ENCODE measurements around the gene POGLUT2. TPM values are rescaled to one million over a fixed set of nuclear protein-coding genes. Genes with fewer than 3 reads are reported as not detected.

POGLUT2 gene
- total and polyA plus RNA-seq, 10 of the 15 experiments (the other 5 are each of a cell fraction or from before 2014, with no cell fraction given) = 2.9 to 11.3 (median 7.6) TPM

- TF ChIP-seq ZNF687 (IDR thresholded peaks at IDR 0.05) (0 out of 2 replicates have a peak, but pooled peaks have one; percentile 18), NFYA (IDR thresholded peaks at IDR 0.05; ENCODE audit: borderline replicate concordance, low read depth, low read length) (peak; percentile 85), IKZF2 (IDR thresholded peaks at IDR 0.05) (peak in 1 of 2 experiments; percentile 33; a peak in 3 of 4 replicates), SUPT20H (IDR thresholded peaks at IDR 0.05; ENCODE audit: borderline replicate concordance, control insufficient read depth, low read depth, low read length) (no peak), SMC3 (IDR thresholded peaks at IDR 0.05; ENCODE audit: borderline replicate concordance, low read length) (no peak), NFIC (IDR thresholded peaks at IDR 0.05; ENCODE audit: low read depth, low read length) (no peak), MEF2B (IDR thresholded peaks at IDR 0.05; ENCODE audit: partially characterized antibody, poor library complexity, severe bottlenecking) (no peak), ZBTB4 (CRISPR knock-in tag; IDR thresholded peaks at IDR 0.05) (no peak), SUZ12 (IDR thresholded peaks at IDR 0.05; ENCODE audit: unreplicated experiment) (no peak), PRDM15 (CRISPR knock-in tag; IDR thresholded peaks at IDR 0.05) (no peak), POU2F2 (IDR thresholded peaks at IDR 0.05; ENCODE audit: borderline replicate concordance, low read depth, low read length) (no peak), MEF2A (IDR thresholded peaks at IDR 0.05; ENCODE audit: insufficient read depth, low read depth, low read length) (no peak), ESRRA (IDR thresholded peaks at IDR 0.05; ENCODE audit: low read length) (no peak), PAX8 (IDR thresholded peaks at IDR 0.05) (no peak), POLR2AphosphoS5 (IDR thresholded peaks at IDR 0.05; ENCODE audit: low read length) (peak; percentile 46; the same call in 1 of the 2 replicates), BCL11A (IDR thresholded peaks at IDR 0.05; ENCODE audit: low read depth, low read length) (no peak), USF2 (IDR thresholded peaks at IDR 0.05; ENCODE audit: borderline replicate concordance, low read depth, low read length) (peak; percentile 54)
Measured at GRCh38 chr13:102798581-102799425, at the start of gene POGLUT2, which contains the start of gene BIVM (continued).
